ENCODE results near the gene MMP24OS.

GRCh38 chr20:35276408-35276807, 1.5 kb downstream of the MMP24OS start:
- no peak for TF ChIP-seq PRDM15 (CRISPR knock-in tag; IDR thresholded peaks at IDR 0.05)
- no peak for TF ChIP-seq EP300 (IDR thresholded peaks at IDR 0.05; ENCODE audit: borderline replicate concordance in 1 of 2, control insufficient read depth in 1 of 2, low read depth in 2 of 2, low read length in 2 of 2)
- no peak for TF ChIP-seq ATF3 (IDR thresholded peaks at IDR 0.05; ENCODE audit: borderline replicate concordance, extremely low read depth, low read depth, low read length)
- TF ChIP-seq ZNF24 (IDR thresholded peaks at IDR 0.05) = no peak
- TF ChIP-seq CHD2 (IDR thresholded peaks at IDR 0.05; ENCODE audit: borderline replicate concordance, low read depth, low read length) = no peak
- TF ChIP-seq WRNIP1 (IDR thresholded peaks at IDR 0.05; ENCODE audit: borderline replicate concordance, low read depth, low read length) = no peak
- TF ChIP-seq EZH2 (IDR thresholded peaks at IDR 0.05; ENCODE audit: borderline replicate concordance, control insufficient read depth, low read depth, low read length) = no peak
- no peak for TF ChIP-seq RAD21 (IDR thresholded peaks at IDR 0.05; ENCODE audit: insufficient read depth, low read depth, low read length)
- TF ChIP-seq POLR2AphosphoS5 (IDR thresholded peaks at IDR 0.05; ENCODE audit: low read length) = no peak
- TF ChIP-seq POLR2A (IDR thresholded peaks at IDR 0.05; ENCODE audit: low read depth, low read length) = no peak
